ENCODE results near the gene XDH. TPM values are rescaled to one million over a fixed set of nuclear protein-coding genes. Genes with fewer than 3 reads are reported as not detected.

The XDH gene
- total and polyA plus RNA-seq, 9 of the 15 experiments (the other 6 are each of a cell fraction or from before 2014, with no cell fraction given), result 0.04 to 0.06 TPM; not detected in 7

DNA sequence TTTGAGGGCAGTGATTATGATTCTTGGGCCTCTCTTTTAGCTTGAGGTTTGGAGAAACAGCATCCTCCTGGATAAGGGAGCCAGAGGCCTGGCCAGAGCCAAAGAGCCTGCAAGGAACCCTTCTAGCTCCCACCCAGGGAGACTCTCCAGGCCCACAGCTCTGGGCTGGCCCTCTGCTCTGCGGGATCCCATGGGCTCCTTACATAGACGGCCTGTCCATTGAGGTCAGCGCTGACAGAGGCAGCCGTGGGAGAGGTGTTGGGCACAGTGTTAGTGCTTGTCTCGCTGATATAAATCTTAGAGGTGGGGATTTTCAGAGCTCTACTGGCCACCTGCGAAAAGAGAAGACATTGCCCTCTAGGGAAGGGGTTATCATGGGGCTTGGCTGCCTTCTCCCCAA, 67.2 kb downstream of the XDH start:
- no TSS peak for BruUV-seq (replicated peaks)
- no peak for ATAC-seq
- TF ChIP-seq, protein P1, sequence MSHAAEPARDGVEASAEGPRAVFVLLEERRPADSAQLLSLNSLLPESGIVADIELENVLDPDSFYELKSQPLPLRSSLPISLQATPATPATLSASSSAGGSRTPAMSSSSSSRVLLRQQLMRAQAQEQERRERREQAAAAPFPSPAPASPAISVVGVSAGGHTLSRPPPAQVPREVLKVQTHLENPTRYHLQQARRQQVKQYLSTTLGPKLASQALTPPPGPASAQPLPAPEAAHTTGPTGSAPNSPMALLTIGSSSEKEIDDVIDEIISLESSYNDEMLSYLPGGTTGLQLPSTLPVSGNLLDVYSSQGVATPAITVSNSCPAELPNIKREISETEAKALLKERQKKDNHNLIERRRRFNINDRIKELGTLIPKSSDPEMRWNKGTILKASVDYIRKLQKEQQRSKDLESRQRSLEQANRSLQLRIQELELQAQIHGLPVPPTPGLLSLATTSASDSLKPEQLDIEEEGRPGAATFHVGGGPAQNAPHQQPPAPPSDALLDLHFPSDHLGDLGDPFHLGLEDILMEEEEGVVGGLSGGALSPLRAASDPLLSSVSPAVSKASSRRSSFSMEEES (CRISPR knock-in tag; IDR thresholded peaks at IDR 0.05), result no peak
- TF ChIP-seq TFAM (CRISPR knock-in tag; conservative IDR thresholded peaks at IDR 0.05), result no peak
- no peak for TF ChIP-seq ZFX (CRISPR knock-in tag; IDR thresholded peaks at IDR 0.05)
- no peak for TF ChIP-seq SOX6 (IDR thresholded peaks at IDR 0.05)
- no peak for TF ChIP-seq HMG20B (CRISPR knock-in tag; IDR thresholded peaks at IDR 0.05)
- TF ChIP-seq, protein P2, sequence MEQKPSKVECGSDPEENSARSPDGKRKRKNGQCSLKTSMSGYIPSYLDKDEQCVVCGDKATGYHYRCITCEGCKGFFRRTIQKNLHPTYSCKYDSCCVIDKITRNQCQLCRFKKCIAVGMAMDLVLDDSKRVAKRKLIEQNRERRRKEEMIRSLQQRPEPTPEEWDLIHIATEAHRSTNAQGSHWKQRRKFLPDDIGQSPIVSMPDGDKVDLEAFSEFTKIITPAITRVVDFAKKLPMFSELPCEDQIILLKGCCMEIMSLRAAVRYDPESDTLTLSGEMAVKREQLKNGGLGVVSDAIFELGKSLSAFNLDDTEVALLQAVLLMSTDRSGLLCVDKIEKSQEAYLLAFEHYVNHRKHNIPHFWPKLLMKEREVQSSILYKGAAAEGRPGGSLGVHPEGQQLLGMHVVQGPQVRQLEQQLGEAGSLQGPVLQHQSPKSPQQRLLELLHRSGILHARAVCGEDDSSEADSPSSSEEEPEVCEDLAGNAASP (IDR thresholded peaks at IDR 0.05), result no peak
- no peak overlapping the region for H3K27ac ChIP-seq (ENCODE audit: extremely low read depth, low read depth, low read length)
- no peak overlapping the region for H3K4me2 ChIP-seq (ENCODE audit: insufficient read depth, low read length)
- no peaks in the 10 kb centered on the region for H4K20me1 ChIP-seq (replicated peaks; ENCODE audit: control insufficient read depth, insufficient read depth, low read length)
- 0% methylated on average over 6 of the region's 6 CpGs for WGBS (ENCODE audit: insufficient coverage, low coverage, missing lambda C conversion rate)
- peaks cover 2 to 32% of the 10 kb centered on the region in 2 experiments; a peak in 2 of 5 replicates for H3K27me3 ChIP-seq (ENCODE audit: control insufficient read depth in 2 of 2, insufficient read depth in 2 of 2, low read length in 2 of 2)
- no peaks in the 10 kb centered on the region for H3K36me3 ChIP-seq (ENCODE audit: control insufficient read depth, insufficient read depth, low read length)
- no peak overlapping the region for H2AFZ ChIP-seq (ENCODE audit: low read depth, low read length)
- intact Hi-C loops (cut with micrococcal nuclease), result no loop called here
- DNase-seq (ENCODE audit: extremely low read depth in 1 of 4, low spot score in 3 of 4), result no peak
- ChIA-PET CTCF (ENCODE audit: low intra/inter-chr PET ratio) (no interaction called here), POLR2A (no interaction called here)
- FAIRE-seq, result no peak
- no peaks in the 10 kb centered on the region for H3K9me1 ChIP-seq (ENCODE audit: control insufficient read depth, insufficient read depth, low read length)
- H3K9ac ChIP-seq (ENCODE audit: insufficient read depth in 1 of 2, low read depth in 2 of 2, low read length in 2 of 2), result no peak overlapping the region
- in situ Hi-C loops (cut with MboI), result loop anchor here (25.0 kb wide), 1 partner anchor 1185 kb away; no protein-coding TSS in a partner anchor
- no peaks in the 10 kb centered on the region for H3K79me2 ChIP-seq (ENCODE audit: control insufficient read depth, insufficient read depth, low read length)
- no peaks in the 10 kb centered on the region for H3K4me1 ChIP-seq (replicated peaks in 1 of 2; ENCODE audit: control insufficient read depth in 2 of 2, insufficient read depth in 2 of 2, low read length in 2 of 2)
- H3K4me3 ChIP-seq, result no peak overlapping the region
- H3K9me3 ChIP-seq (replicated peaks; ENCODE audit: control insufficient read depth, insufficient read depth, low read depth, low read length), result no peaks in the 10 kb centered on the region

Measured in K562 (cell line).